IMR-90 (cell line): ENCODE results near the gene LRRC36. TPM values are rescaled to one million over a fixed set of nuclear protein-coding genes. Genes with fewer than 3 reads are reported as not detected.

Experiments used
- ATAC-seq: fragments of 200-7000 bp; cut with Tn5 transposase; 2 replicates; pipeline ENCODE4 v1.9.1; 2020; ENCODE audit warnings: low read depth, mild to moderate bottlenecking, moderate library complexity
- BruUV-seq: library from RNA; stranded (reverse); fragments of 400-500 nt; replicated peaks from 2 replicates; lab custom pipeline; 2021; lab: Mats Ljungman, UMichigan
- CTCF ChIA-PET: fragments of 300-600 bp; formaldehyde crosslinking; extraction: SDS; loops from one replicate; lab custom pipeline; 2021; ENCODE audit warnings: antibody characterized with exemption; lab: Yijun Ruan, JAX
- POLR2A ChIA-PET: fragments of 300-600 bp; sonication (Branson Sonifier 250); formaldehyde crosslinking; loops from one replicate; lab custom pipeline; 2022; ENCODE audit warnings: antibody characterized with exemption; ENCODE audit not compliant: unreplicated experiment; lab: Charles Lee
- DNase-seq: peaks from one replicate; pipeline ENCODE4 v3.0.0; 2013
- H2AFZ ChIP-seq: replicated peaks from 2 replicates; pipeline ENCODE3; 2013; ENCODE audit warnings: low read length, mild to moderate bottlenecking; ENCODE audit not compliant: poor library complexity
- H2AK5ac ChIP-seq: 2 replicates; pipeline ENCODE4 v1.6.1; 2013; ENCODE audit warnings: low read depth, low read length, inconsistent platforms
- H2AK9ac ChIP-seq: replicated peaks from 2 replicates; pipeline ENCODE3; 2013; ENCODE audit warnings: mild to moderate bottlenecking, low read depth, low read length, moderate library complexity; ENCODE audit not compliant: poor library complexity
- H2BK120ac ChIP-seq: 2 replicates; pipeline ENCODE4 v1.6.1; 2013; ENCODE audit warnings: low read depth, low read length, inconsistent platforms
- H2BK15ac ChIP-seq: 3 replicates; pipeline ENCODE4 v1.6.1; 2013; ENCODE audit warnings: low read depth, low read length, inconsistent platforms
- H2BK20ac ChIP-seq: 2 replicates; pipeline ENCODE4 v1.6.1; 2013; ENCODE audit warnings: low read depth, mild to moderate bottlenecking, inconsistent platforms, low read length, moderate library complexity
- H2BK5ac ChIP-seq: 2 replicates; pipeline ENCODE4 v1.6.1; 2013; ENCODE audit warnings: mild to moderate bottlenecking, low read depth, low read length, inconsistent platforms; ENCODE audit not compliant: poor library complexity, severe bottlenecking
- H3K14ac ChIP-seq: replicated peaks from 2 replicates; pipeline ENCODE4 v1.6.1; 2013; ENCODE audit warnings: low read depth, low read length, inconsistent platforms
- H3K18ac ChIP-seq: 2 replicates; pipeline ENCODE4 v1.6.1; 2013; ENCODE audit warnings: low read depth, low read length, control low read depth
- H3K23ac ChIP-seq: 2 replicates; pipeline ENCODE4 v1.6.1; 2013; ENCODE audit warnings: low read depth, low read length, inconsistent platforms
- H3K27ac ChIP-seq: 2 replicates; pipeline ENCODE4 v1.5.1; 2013; ENCODE audit warnings: mild to moderate bottlenecking, control low read depth, low read length; ENCODE audit not compliant: insufficient read depth
- H3K27me3 ChIP-seq: 2 replicates; pipeline ENCODE4 v1.6.1; 2013; ENCODE audit warnings: low read length; ENCODE audit not compliant: control insufficient read depth, insufficient read depth
- H3K36me3 ChIP-seq: 2 replicates; pipeline ENCODE4 v1.6.1; 2013; ENCODE audit warnings: low read length, mixed read lengths; ENCODE audit not compliant: control insufficient read depth, insufficient read depth
- H3K4ac ChIP-seq: 2 replicates; pipeline ENCODE4 v1.6.1; 2013; ENCODE audit warnings: low read depth, low read length, inconsistent platforms
- H3K4me1 ChIP-seq: 2 replicates; pipeline ENCODE4 v1.6.1; 2013; ENCODE audit warnings: low read length, mixed read lengths; ENCODE audit not compliant: control insufficient read depth, insufficient read depth
- H3K4me2 ChIP-seq: 2 replicates; pipeline ENCODE4 v1.6.1; 2013; ENCODE audit warnings: low read depth, mild to moderate bottlenecking, control low read depth, low read length, moderate library complexity
- H3K4me3 ChIP-seq: 2 replicates; pipeline ENCODE4 v1.5.1; 2013; ENCODE audit warnings: low read depth, mild to moderate bottlenecking, control low read depth, low read length, moderate library complexity; ENCODE audit not compliant: insufficient read depth
- H3K56ac ChIP-seq: 2 replicates; pipeline ENCODE4 v1.6.1; 2013; ENCODE audit warnings: low read length, inconsistent platforms; ENCODE audit not compliant: insufficient read depth; ENCODE audit errors: extremely low read depth
- H3K79me1 ChIP-seq, 2 experiments: 2 replicates each; pipeline ENCODE4 v1.6.1; 2013; ENCODE audit warnings: low read length in 2 of 2, inconsistent platforms in 1 of 2, low read depth in 1 of 2
- H3K9ac ChIP-seq: 2 replicates; pipeline ENCODE4 v1.6.1; 2013; ENCODE audit warnings: low read depth, low read length, control low read depth
- H3K9me1 ChIP-seq: 2 replicates; pipeline ENCODE4 v1.6.1; 2013; ENCODE audit warnings: low read length, inconsistent platforms; ENCODE audit not compliant: insufficient read depth
- H3K9me3 ChIP-seq: 2 replicates; pipeline ENCODE4 v1.6.1; 2013; ENCODE audit warnings: low read length; ENCODE audit not compliant: control insufficient read depth, insufficient read depth
- H4K20me1 ChIP-seq: 2 replicates; pipeline ENCODE4 v1.6.1; 2013; ENCODE audit warnings: low read length, inconsistent platforms; ENCODE audit not compliant: insufficient read depth
- H4K5ac ChIP-seq: 2 replicates; pipeline ENCODE4 v1.6.1; 2013; ENCODE audit warnings: mild to moderate bottlenecking, low read depth, low read length, control low read depth
- H4K8ac ChIP-seq, 2 experiments: 2 replicates each; pipeline ENCODE4 v1.6.1; 2013; ENCODE audit warnings: low read depth in 2 of 2, low read length in 2 of 2, control low read depth in 1 of 2, inconsistent platforms in 1 of 2
- H4K91ac ChIP-seq: 2 replicates; pipeline ENCODE4 v1.6.1; 2013; ENCODE audit warnings: low read depth, low read length, inconsistent platforms; ENCODE audit not compliant: insufficient read depth
- CHD1 ChIP-seq: IDR thresholded peaks from 2 replicates; pipeline ENCODE4 v1.6.1; 2012; ENCODE audit warnings: low read depth, low read length, improper control_type of control experiment
- POLR2A ChIP-seq: IDR thresholded peaks from 2 replicates; pipeline ENCODE4 v1.6.1; 2012; ENCODE audit warnings: mild to moderate bottlenecking, low read depth, low read length
- RAD21 ChIP-seq: IDR thresholded peaks from 2 replicates; pipeline ENCODE4 v1.6.1; 2012; ENCODE audit warnings: low read length, improper control_type of control experiment
- RCOR1 ChIP-seq: IDR thresholded peaks from 2 replicates; pipeline ENCODE4 v1.6.1; 2012; ENCODE audit warnings: mild to moderate bottlenecking, low read length, improper control_type of control experiment; ENCODE audit not compliant: insufficient replicate concordance
- RFX5 ChIP-seq: IDR thresholded peaks from 2 replicates; pipeline ENCODE4 v1.8.0; 2012; ENCODE audit warnings: low read depth, mild to moderate bottlenecking, low read length, moderate library complexity
- WGBS, 2 experiments: methylation state at CpG; one replicate each; pipeline versions ENCODE4 v1.1.5 to v1.1.7; 2013; ENCODE audit warnings: missing lambda C conversion rate in 2 of 2; ENCODE audit not compliant: insufficient read length in 1 of 2; ENCODE audit errors: extremely low coverage in 2 of 2; 5-methylcytosine and 5-hydroxymethylcytosine counted together
- dilution Hi-C: fragments of 300-500 bp; cut with HindIII; formaldehyde crosslinking; loops from one replicate; pipeline ENCODE4 v1.14.3; 2018; ENCODE audit warnings: low sequenced_read_pairs; ENCODE audit not compliant: unreplicated experiment
- in situ Hi-C: fragments of 300-500 bp; cut with MboI; formaldehyde crosslinking; loops from 3 replicates; pipeline ENCODE4 v1.14.3; 2019; ENCODE audit warnings: low sequenced_read_pairs, inconsistent platforms, mixed read lengths
- intact Hi-C: fragments of 100-400 bp; cut with micrococcal nuclease; formaldehyde crosslinking; loops from 2 replicates; pipeline ENCODE4 v1.10.0; 2022
- polyA plus RNA-seq, 3 experiments: library from polyadenylated mRNA; depleted of rRNA; stranded (reverse); fragments of >200 nt; gene quantifications; 2 replicates each; pipeline ENCODE4 v1.2.3, GENCODE V29; 2012; ENCODE audit warnings: low replicate concordance in 1 of 3
- total RNA-seq: library from RNA; depleted of rRNA; stranded (reverse); fragments of >200 nt; gene quantifications from 2 replicates; pipeline ENCODE4 v1.2.3, GENCODE V29; 2012

Gene LRRC36
- total and polyA plus RNA-seq, 2 of the 4 experiments (the other 2 are of a cell fraction) = 0.18 to 0.29 TPM

GRCh38 chr16:67424261-67424615 is 97.6 kb downstream of the LRRC36 start:
- Histone ChIP-seq H4K20me1 (peaks cover 4% of the 10 kb centered on the region; the same call in 1 of the 2 replicates), H3K4me3 (no peak overlapping the region), H2BK20ac (no peak overlapping the region), H3K27ac (no peak overlapping the region), H4K91ac (no peak overlapping the region), H3K36me3 (no peaks in the 10 kb centered on the region), H2BK15ac (no peak overlapping the region), H3K27me3 (peaks cover 41% of the 10 kb centered on the region), H3K56ac (no peak overlapping the region), H3K9ac (no peak overlapping the region), H3K23ac (no peak overlapping the region), H2BK5ac (no peak overlapping the region), H4K5ac (no peak overlapping the region), H3K9me1 (0 out of 2 replicates have a peak, but pooled peaks cover under 1% of the 10 kb centered on the region), H3K79me1 (no peaks in the 10 kb centered on the region), H2AK9ac (no peak overlapping the region), H3K4me1 (no peaks in the 10 kb centered on the region; the same call in 1 of the 2 replicates), H2BK120ac (no peak overlapping the region), H2AK5ac (no peak overlapping the region), H3K14ac (no peak overlapping the region), H3K4ac (no peak overlapping the region), H4K8ac (no peak overlapping the region), H2AFZ (no peak overlapping the region), H3K18ac (no peak overlapping the region), H3K4me2 (no peak overlapping the region), H3K9me3 (no peaks in the 10 kb centered on the region)
- DNase-seq (no peak), ATAC-seq (no peak)
- in situ Hi-C loops = no loop called here
- intact Hi-C loops = no loop called here
- dilution Hi-C loops = no loop called here
- TF ChIP-seq RCOR1 = no peak
- no peak for TF ChIP-seq RAD21
- no peak for TF ChIP-seq POLR2A
- no peak for TF ChIP-seq CHD1
- TF ChIP-seq RFX5 = no peak
- ChIA-PET CTCF (interaction anchor here (0.8 kb wide), 1 partner anchor 9 kb away, joined by 3 read pairs; no protein-coding TSS in a partner anchor), POLR2A (no interaction called here)
- WGBS, 2 experiments = no CpG with 5 or more reads among the region's 5 CpGs
- BruUV-seq = no TSS peak
